Coronary artery (tissue), 2 donors: ENCODE results near the gene KIAA0753.

Experiments used
- DNase-seq: peaks from one replicate; pipeline ENCODE4 v3.0.0-alpha.2; 2017; ENCODE audit warnings: low spot score
- H3K27ac ChIP-seq, 2 donors: fragments of 200-600 bp; sonication (generic); one replicate each; pipeline ENCODE4 v1.5.1; 2016 to 2019
- H3K4me3 ChIP-seq: fragments of 200-600 bp; sonication (generic); 2 replicates; pipeline ENCODE4 v1.5.1; 2016; ENCODE audit warnings: mild to moderate bottlenecking, moderate library complexity
- TF ChIP-seq, protein P1 (sequence below): fragments of 200-600 bp; sonication (generic); IDR thresholded peaks from one replicate; pipeline ENCODE4 v1.5.1; 2019; ENCODE audit warnings: antibody characterized with exemption

KIAA0753 gene

DNA sequence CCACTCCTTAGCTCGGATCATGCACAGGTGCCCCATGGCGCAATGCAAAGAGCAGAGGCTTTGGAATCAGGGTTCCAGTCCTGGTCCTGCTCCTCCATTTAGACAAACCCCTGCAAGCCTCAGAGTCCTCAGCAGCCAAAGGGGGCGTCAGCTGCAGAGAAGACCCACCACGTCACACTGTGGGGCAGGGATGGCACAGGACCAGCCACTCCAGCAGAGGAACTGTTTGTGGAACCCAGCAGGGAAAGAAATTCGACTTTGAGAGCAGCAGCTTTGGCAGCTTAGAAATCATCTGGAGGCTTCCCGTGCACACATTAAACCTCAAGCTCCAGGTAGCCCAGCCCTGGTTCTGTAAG is 36.3 kb upstream of the KIAA0753 start:
- no peak overlapping the region for H3K4me3 ChIP-seq
- no peak overlapping the region for H3K27ac ChIP-seq
- TF ChIP-seq, protein P1, sequence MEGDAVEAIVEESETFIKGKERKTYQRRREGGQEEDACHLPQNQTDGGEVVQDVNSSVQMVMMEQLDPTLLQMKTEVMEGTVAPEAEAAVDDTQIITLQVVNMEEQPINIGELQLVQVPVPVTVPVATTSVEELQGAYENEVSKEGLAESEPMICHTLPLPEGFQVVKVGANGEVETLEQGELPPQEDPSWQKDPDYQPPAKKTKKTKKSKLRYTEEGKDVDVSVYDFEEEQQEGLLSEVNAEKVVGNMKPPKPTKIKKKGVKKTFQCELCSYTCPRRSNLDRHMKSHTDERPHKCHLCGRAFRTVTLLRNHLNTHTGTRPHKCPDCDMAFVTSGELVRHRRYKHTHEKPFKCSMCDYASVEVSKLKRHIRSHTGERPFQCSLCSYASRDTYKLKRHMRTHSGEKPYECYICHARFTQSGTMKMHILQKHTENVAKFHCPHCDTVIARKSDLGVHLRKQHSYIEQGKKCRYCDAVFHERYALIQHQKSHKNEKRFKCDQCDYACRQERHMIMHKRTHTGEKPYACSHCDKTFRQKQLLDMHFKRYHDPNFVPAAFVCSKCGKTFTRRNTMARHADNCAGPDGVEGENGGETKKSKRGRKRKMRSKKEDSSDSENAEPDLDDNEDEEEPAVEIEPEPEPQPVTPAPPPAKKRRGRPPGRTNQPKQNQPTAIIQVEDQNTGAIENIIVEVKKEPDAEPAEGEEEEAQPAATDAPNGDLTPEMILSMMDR: no peak
- no peak for DNase-seq

DNA sequence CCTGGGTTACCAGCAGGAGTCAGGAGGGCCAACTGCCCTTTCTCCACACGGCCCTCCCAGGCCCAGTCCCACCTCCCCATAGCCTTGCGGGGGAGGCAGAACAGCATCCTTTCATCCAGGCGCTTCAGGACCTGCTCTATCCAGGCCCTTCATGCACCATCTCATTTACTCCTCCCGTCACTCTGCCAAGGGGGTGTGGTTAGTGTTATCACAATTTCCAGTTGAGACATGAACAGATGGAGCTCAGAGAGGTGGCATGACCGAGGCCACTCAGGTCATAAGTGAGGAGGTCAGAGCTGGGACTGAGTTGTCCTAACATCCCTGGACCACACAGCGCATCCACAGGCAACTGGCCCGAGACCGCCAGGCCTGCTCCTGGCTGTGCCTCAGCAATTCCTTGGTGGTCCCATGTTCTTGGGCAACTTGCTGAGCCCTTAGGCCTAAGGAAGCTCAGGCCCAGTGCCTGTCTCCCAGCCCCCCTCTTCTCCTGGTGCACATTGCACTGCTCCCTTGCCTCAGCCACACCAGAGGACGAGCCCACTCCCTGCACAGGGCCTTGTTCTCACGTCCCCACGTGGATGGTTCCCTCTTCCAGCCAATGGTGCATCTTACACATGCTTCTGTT is 34.8 kb upstream of the KIAA0753 start:
- Histone ChIP-seq H3K27ac (no peak overlapping the region), H3K4me3 (no peak overlapping the region)
- DNase-seq: no peak
- TF ChIP-seq, protein P1: no peak

DNA sequence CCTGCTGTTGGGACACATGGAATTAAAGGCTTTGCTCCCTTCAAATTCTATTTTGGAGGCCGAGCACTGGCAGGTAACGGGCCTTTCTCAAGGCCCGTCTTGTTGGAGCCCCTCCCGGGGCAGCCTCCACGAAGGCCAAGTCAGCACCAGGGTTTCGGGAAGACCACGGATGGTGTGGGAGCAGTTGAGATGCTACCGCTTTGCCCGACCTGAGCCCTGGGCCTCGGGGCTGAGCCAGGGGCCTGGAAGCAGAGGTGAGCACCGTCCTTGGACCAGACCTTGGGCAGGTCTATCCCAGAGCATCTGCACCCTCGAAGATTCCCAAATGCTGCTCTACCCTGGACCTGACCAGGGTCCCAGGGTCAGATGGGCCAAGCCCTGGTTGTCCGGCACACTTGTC is 34.1 kb upstream of the KIAA0753 start:
- no peak overlapping the region for H3K27ac ChIP-seq
- TF ChIP-seq, protein P1: no peak
- no peak for DNase-seq
- H3K4me3 ChIP-seq: no peak overlapping the region

DNA sequence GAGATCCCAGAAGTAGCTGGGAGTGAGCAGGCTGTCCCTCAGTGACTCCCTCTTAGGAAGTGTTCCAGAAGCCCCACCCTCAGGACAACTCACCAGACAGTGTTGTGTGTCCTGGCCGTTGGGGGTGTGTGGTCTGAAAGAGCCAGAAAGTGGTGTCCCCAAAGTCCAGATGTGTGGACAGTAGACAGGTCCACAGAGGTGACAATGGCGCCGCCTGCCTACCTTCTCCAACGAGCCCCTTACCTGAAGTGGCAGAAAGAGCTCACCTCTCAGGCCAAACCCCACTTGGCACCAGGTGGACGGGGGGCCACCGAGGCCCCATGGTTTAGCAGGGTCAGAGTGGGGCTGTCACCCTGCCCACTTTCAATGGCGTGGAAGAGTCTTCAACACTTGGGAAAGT is 30.9 kb upstream of the KIAA0753 start:
- no peak for DNase-seq
- TF ChIP-seq, protein P1: no peak
- no peak overlapping the region for H3K4me3 ChIP-seq
- H3K27ac ChIP-seq: no peak overlapping the region

DNA sequence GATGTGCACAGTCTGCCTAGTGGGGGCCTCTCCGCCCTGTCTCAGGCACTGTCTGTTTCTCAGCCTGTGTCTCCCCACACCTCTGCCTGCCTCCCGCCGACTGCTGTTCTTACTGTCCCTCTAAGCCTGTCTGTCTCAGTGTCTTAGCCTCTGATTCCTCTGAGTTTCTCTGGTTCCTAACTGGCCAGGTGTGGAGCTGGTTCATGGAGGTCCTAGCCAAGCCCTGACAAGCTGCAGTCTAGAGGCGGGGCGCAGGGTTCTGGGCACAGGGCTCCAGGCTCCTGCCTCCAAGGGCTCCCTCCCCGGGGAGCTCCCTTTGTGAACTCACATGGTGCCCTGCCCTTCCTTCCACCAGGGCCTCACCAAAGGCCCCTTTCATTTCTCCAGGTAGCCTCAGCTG is 30.5 kb upstream of the KIAA0753 start:
- no peak overlapping the region for H3K27ac ChIP-seq
- DNase-seq: no peak
- TF ChIP-seq, protein P1: no peak
- H3K4me3 ChIP-seq: no peak overlapping the region

DNA sequence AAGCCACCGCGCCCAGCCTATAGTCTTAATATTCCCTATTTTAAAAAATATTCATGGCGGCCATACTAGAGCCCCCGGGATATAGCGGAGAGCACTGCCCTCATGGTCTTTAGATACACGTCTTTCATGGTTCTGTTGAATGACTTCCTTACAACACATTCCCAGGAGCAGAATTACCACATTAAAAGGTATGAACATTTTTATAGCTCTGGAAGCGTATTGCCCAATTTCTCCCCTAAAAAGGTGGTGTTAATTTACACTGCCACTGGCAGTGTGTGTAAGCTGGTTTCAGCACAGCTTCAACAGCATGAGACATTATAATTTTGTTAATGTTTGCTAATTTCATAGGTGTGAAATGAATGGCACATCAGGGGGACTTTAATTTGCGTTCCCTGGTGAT is 30.1 kb upstream of the KIAA0753 start:
- H3K27ac ChIP-seq: no peak overlapping the region
- TF ChIP-seq, protein P1: no peak
- DNase-seq: no peak

DNA sequence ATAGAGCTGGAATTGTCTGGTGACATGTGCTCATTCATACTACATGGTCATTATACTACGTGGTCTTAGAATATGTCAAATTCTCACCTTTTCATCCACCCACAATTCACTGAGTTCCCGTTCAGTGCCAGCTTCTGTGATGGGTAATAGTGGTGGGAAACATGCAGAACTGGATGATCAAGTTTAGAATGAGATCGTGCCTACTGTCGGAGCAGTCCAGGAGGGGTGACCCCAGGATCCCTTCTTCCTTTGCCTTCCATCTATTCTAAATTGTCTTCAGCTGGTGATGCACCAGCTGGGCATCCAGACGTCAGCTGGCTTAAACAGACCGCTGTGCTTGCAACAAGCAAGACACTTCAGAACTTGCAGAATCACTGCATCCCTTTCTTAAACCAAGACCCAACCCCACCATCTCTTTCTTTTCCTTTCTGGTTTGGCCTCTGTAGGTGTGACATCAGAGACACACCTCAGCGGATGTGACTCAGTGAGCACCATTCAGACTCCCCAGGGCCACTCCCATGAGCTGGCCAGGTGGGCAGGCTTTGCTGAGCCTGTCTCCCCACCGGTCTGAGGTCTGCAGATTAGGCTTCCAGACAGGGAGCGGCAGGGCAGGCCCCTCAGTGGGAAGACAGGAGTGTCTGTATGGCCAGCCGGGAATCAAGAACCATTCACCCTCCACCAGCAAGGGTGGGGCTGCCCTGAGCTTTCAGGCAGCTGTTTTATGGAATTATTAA is 29.1 kb upstream of the KIAA0753 start:
- no peak for DNase-seq
- no peak overlapping the region for H3K27ac ChIP-seq
- no peak overlapping the region for H3K4me3 ChIP-seq
- TF ChIP-seq, protein P1: no peak

More for the DNA sequence above, 30.1 kb upstream of the KIAA0753 start:
- H3K4me3 ChIP-seq: no peak overlapping the region
